HG03460 (cell line): Measurements from ENCODE around the gene MAP2K2.

Experiments used
- ATAC-seq: cut with Tn5 transposase; IDR thresholded peaks from one replicate; pipeline ENCODE4 v1.9.1; 2021; ENCODE audit not compliant: unreplicated experiment

The MAP2K2 gene

DNA sequence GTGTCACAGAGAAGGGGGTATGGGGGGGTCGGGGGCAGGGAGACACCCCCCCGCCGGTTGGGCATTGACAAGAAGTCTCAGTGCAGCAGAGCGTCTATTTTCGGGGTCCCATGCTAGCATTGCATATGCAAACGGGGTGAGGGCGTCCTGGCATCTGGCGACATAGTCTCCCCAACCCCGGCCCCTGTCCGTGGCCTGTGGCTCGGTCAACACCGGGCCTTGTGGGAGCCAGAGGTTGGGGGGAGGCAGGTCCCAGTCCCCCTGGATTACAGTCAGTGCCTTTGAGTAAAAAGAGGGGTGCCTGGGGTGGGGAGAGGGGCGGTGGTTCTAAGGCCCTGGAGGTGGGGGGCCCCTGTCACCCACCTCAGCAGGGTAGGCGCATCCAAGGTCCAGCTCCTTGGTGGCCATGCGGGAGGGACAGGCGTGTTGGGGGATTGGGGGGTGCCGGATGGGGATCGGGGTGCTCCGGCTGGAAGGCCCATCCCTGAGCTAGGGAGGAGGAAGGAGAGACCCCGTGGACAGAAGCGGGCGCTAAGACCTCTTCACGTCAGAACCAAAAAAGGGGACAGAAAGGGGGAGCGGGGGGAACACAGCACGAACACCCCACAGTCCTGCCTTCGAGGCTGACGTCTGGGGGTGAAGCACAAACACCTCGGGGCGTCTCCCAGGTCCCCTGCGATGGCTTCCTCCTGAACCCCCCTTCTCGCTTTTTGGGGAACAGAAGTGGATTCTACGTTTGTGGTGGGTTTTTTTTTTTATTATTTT is 78.1 kb downstream of the MAP2K2 start:
- ATAC-seq = no peak

DNA sequence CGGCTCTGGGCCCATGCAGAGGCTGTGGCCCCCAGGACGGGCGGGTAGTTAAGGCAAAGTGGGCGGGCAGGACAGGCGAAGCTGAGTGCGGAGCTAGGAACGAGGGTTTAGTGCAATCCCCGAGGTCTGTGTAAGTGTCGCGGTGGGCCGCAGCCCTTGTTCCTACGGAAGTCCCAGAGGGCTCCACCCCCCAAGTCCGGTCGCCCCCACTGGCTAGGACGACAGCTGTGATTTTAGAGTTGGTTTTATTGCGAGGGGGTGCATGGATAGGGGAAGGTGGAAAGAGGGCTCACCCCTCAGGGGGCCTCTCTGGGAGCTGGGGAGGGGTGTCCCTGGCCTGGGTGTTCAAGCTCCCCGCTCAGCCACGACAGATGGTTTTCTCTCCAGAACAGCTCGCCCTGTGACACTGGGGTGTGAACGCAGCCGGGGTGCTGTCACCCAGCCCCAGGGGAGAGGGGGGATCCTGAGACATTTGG is 78.9 kb downstream of the MAP2K2 start:
- ATAC-seq = no peak

DNA sequence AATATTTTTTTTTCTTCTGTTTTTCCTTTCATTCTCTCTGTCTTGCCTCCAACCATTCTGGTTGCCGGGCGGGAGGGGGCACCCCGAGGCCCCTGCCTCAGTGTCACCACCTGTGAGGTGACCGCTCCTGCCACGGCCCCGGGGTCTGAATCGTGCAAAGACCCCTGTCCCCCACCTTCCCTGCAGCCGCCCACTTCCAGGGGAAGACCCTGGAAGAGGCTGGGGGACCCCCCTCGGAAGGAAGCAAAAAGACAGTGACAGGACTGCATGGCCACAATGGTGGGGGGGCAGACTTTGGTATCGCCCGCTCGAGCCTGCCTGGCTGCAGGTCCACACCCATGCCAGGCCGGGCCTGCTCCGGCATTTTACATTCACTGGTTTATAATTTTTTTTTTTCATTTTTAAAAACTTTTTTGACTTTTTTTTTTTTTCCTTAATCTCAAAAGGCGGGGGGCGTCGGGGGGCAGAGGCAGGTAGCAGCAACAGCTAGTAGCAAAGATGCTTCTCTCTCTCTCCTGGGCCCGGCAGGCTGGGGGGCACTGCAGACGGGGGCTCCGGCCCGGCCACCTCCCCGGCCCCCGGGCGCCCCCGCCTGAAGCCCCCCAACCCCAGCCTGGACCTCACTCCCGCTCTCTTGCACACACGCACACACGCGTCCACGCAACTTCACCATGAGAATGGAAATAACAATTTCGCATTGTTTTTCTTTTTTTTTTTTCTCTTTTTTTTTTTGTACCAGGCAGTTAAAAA is 79.8 kb downstream of the MAP2K2 start:
- no peak for ATAC-seq

DNA sequence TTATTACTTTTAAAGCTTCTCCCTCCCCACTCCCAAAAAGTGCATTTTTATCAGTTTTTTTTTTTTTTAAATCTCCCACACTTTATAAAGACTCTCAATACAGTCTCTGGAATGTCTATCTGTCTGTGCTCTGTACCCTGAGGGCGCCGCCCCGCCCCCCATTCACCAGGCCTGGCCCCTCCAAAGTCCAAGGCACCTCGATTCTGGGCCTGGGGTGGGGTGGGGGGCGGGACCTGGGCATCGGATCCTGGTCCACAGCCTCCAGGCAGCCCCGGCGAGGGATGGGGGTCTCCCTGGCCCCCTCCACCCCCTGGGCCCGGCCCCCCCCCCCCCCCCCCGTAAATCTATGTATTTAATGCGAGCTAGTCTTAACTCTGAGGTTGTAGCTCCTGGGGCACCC is 80.5 kb downstream of the MAP2K2 start:
- ATAC-seq = no peak

DNA sequence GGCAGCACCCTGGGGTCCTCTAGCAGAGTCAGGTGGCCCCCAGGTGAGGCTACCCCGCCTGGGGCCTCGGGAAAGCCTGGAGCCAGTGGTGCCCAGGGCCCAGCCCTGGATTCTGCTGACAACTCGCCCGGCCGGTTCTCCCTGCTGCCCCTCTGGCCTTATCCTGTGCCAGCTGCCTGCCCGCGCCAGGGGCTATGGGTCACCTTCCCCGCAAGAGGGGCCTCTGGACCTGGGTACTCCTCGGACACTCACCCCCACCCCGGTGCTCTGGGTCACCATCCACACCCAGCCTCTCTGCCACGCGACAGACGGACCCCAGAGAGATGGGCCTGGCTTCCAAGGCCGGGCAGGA is 81.2 kb downstream of the MAP2K2 start:
- ATAC-seq = no peak

DNA sequence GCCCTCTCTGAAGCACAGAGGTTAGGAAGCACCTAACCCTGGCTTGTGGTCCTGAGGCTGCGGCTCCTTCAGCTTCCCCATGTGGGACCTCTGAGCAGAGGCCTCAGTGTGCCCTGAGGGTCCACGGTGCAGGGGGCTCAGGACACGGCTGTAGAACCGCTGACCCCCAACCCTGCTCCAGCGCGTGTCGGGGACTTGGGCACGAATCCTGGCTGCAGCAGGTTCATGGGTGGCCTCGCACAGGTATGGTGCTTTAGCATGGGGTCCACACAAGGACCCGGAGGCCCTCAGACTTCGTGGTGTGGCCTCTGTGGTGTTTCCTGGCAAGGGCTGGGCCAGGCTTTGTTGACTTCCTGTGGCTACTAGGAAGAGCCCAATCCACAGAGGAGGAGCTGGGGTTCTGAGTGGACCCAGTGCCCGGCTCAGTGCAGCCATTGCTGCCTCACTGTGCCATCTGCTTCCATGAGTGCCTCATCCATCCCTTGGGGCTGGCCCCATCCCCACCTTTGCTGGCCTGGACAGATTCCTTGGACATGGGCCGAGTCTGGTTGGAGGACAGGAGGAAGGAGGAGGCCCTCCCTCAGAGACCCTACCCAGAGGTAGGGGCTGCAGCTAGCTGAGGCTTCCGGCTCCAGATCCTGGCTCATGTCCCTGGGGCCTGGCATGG is 81.7 kb downstream of the MAP2K2 start:
- no peak for ATAC-seq
